ENCODE measurements around the gene SYCE3. TPM values are rescaled to one million over a fixed set of nuclear protein-coding genes. Genes with fewer than 3 reads are reported as not detected.
A peak's percentile ranks its signal among the peaks of the same experiment; 100 is the strongest.

SYCE3 gene
- polyA plus RNA-seq (2013, experiment 1 of 2): 0.37 TPM
- 0.37 TPM for polyA plus RNA-seq (2013, experiment 2 of 2)

GRCh38 chr22:50562523-50563412 lies at the start of gene SYCE3:
Gene SYCE3 (minus strand): TSS chr22:50562919. CDS start chr22:50556405, 6,514 bp downstream.
- Histone ChIP-seq H2BK15ac (ENCODE audit: low read depth, poor library complexity, severe bottlenecking) (peak within 1 kb of the TSS; percentile 99), H3K9me3 (ENCODE audit: control insufficient read depth, low read length) (no peaks in the 10 kb centered on the region), H2AK5ac (ENCODE audit: low read length, severe bottlenecking) (no peak within 1 kb of the TSS), H3K4me2 (ENCODE audit: low read length, poor library complexity, severe bottlenecking) (peak within 1 kb of the TSS; percentile 98), H3K9ac (ENCODE audit: low read length) (peak within 1 kb of the TSS; percentile 75), H3K27me3 (ENCODE audit: control insufficient read depth in 1 of 2, insufficient read depth in 1 of 2, low read length in 2 of 2) (peaks cover 9 to 13% of the 10 kb centered on the region in 2 experiments), H3K79me1 (replicated peaks; ENCODE audit: low read length, poor library complexity, severe bottlenecking) (peaks cover 1% of the 10 kb centered on the region), H3K27ac (ENCODE audit: low read length, poor library complexity, severe bottlenecking) (no peak within 1 kb of the TSS), H3K4me1 (ENCODE audit: control insufficient read depth, insufficient read depth, low read depth, low read length) (peaks cover 9% of the 10 kb centered on the region), H2BK120ac (ENCODE audit: low read depth, low read length) (peak within 1 kb of the TSS; percentile 81), H3K4ac (ENCODE audit: low read depth in 1 of 2, low read length in 2 of 2) (peak within 1 kb of the TSS in 1 of 2 experiments; percentile 9), H3K36me3 (ENCODE audit: control insufficient read depth in 1 of 2, insufficient read depth in 2 of 2, low read depth in 1 of 2, low read length in 2 of 2) (peaks cover 0 to 6% of the 10 kb centered on the region in 2 experiments), H2AFZ (ENCODE audit: low read depth, low read length) (peak within 1 kb of the TSS; percentile 46), H4K8ac (ENCODE audit: low read length) (peak within 1 kb of the TSS; percentile 88), H3K4me3 (ENCODE audit: insufficient read depth in 1 of 2, low read depth in 1 of 2, low read length in 2 of 2) (peak within 1 kb of the TSS; percentile 55 to 97), H3K18ac (ENCODE audit: low read depth in 1 of 2, low read length in 2 of 2) (peak within 1 kb of the TSS in 1 of 2 experiments; percentile 85), H2BK5ac (ENCODE audit: low read depth, low read length, poor library complexity, severe bottlenecking) (no peak within 1 kb of the TSS), H4K91ac (ENCODE audit: low read length) (no peak within 1 kb of the TSS), H2BK12ac (ENCODE audit: low read length in 2 of 2) (peak within 1 kb of the TSS in 1 of 2 experiments; percentile 54), H3K23ac (ENCODE audit: low read length in 2 of 2) (no peak within 1 kb of the TSS), H3K14ac (ENCODE audit: low read length in 2 of 2) (no peak within 1 kb of the TSS)
- DNase-seq: peak; percentile 92
- WGBS: under 1% methylated on average over 47 of the region's 61 CpGs

- Histone ChIP-seq H3K14ac (ENCODE audit: low read length in 2 of 2) (no peak overlapping the region), H3K27ac (ENCODE audit: low read length, poor library complexity, severe bottlenecking) (no peak overlapping the region), H2BK5ac (ENCODE audit: low read depth, low read length, poor library complexity, severe bottlenecking) (no peak overlapping the region), H2AK5ac (ENCODE audit: low read length, severe bottlenecking) (no peak overlapping the region), H3K9ac (ENCODE audit: low read length) (no peak overlapping the region), H4K8ac (ENCODE audit: low read length) (no peak overlapping the region), H3K18ac (ENCODE audit: low read depth in 1 of 2, low read length in 2 of 2) (no peak overlapping the region), H3K27me3 (ENCODE audit: control insufficient read depth in 1 of 2, insufficient read depth in 1 of 2, low read length in 2 of 2) (peaks cover 34 to 60% of the 10 kb centered on the region in 2 experiments), H3K4me2 (ENCODE audit: low read length, poor library complexity, severe bottlenecking) (no peak overlapping the region), H2BK120ac (ENCODE audit: low read depth, low read length) (no peak overlapping the region), H4K91ac (ENCODE audit: low read length) (no peak overlapping the region), H3K23ac (ENCODE audit: low read length in 2 of 2) (no peak overlapping the region), H3K9me3 (ENCODE audit: control insufficient read depth, low read length) (no peaks in the 10 kb centered on the region), H3K4me3 (ENCODE audit: insufficient read depth in 1 of 2, low read depth in 1 of 2, low read length in 2 of 2) (no peak overlapping the region), H3K4me1 (ENCODE audit: control insufficient read depth, insufficient read depth, low read depth, low read length) (no peaks in the 10 kb centered on the region), H3K79me1 (replicated peaks; ENCODE audit: low read length, poor library complexity, severe bottlenecking) (no peaks in the 10 kb centered on the region), H2BK15ac (ENCODE audit: low read depth, poor library complexity, severe bottlenecking) (no peak overlapping the region), H3K36me3 (ENCODE audit: control insufficient read depth in 1 of 2, insufficient read depth in 2 of 2, low read depth in 1 of 2, low read length in 2 of 2) (peaks cover 0 to 5% of the 10 kb centered on the region in 2 experiments), H2BK12ac (ENCODE audit: low read length in 2 of 2) (no peak overlapping the region), H2AFZ (ENCODE audit: low read depth, low read length) (no peak overlapping the region), H3K4ac (ENCODE audit: low read depth in 1 of 2, low read length in 2 of 2) (no peak overlapping the region)
- DNase-seq: no peak
- 68% methylated on average over 4 of the region's 6 CpGs for WGBS
Measured at GRCh38 chr22:50612168-50612527, 49.4 kb upstream of the SYCE3 start.

- no peak overlapping the region for H3K14ac ChIP-seq (ENCODE audit: low read length in 2 of 2)
- H2AK5ac ChIP-seq (ENCODE audit: low read length, severe bottlenecking): no peak overlapping the region
- no peak overlapping the region for H4K91ac ChIP-seq (ENCODE audit: low read length)
- no peak overlapping the region for H2BK5ac ChIP-seq (ENCODE audit: low read depth, low read length, poor library complexity, severe bottlenecking)
- no peak overlapping the region for H3K9ac ChIP-seq (ENCODE audit: low read length)
- no peak overlapping the region for H3K18ac ChIP-seq (ENCODE audit: low read depth in 1 of 2, low read length in 2 of 2)
- no peak for DNase-seq
- H3K79me1 ChIP-seq (replicated peaks; ENCODE audit: low read length, poor library complexity, severe bottlenecking): no peaks in the 10 kb centered on the region
- peaks cover 0 to 5% of the 10 kb centered on the region in 2 experiments for H3K36me3 ChIP-seq (ENCODE audit: control insufficient read depth in 1 of 2, insufficient read depth in 2 of 2, low read depth in 1 of 2, low read length in 2 of 2)
- H3K9me3 ChIP-seq (ENCODE audit: control insufficient read depth, low read length): no peaks in the 10 kb centered on the region
- H2BK15ac ChIP-seq (ENCODE audit: low read depth, poor library complexity, severe bottlenecking): no peak overlapping the region
- H3K23ac ChIP-seq (ENCODE audit: low read length in 2 of 2): no peak overlapping the region
- no peak overlapping the region for H2BK120ac ChIP-seq (ENCODE audit: low read depth, low read length)
- 86% methylated on average over 25 of the region's 26 CpGs for WGBS
- no peaks in the 10 kb centered on the region for H3K4me1 ChIP-seq (ENCODE audit: control insufficient read depth, insufficient read depth, low read depth, low read length)
- no peak overlapping the region for H3K4ac ChIP-seq (ENCODE audit: low read depth in 1 of 2, low read length in 2 of 2)
- no peak overlapping the region for H2AFZ ChIP-seq (ENCODE audit: low read depth, low read length)
- H3K4me2 ChIP-seq (ENCODE audit: low read length, poor library complexity, severe bottlenecking): no peak overlapping the region
- no peak overlapping the region for H3K27ac ChIP-seq (ENCODE audit: low read length, poor library complexity, severe bottlenecking)
- no peak overlapping the region for H3K4me3 ChIP-seq (ENCODE audit: insufficient read depth in 1 of 2, low read depth in 1 of 2, low read length in 2 of 2)
- no peak overlapping the region for H4K8ac ChIP-seq (ENCODE audit: low read length)
- peaks cover 40 to 64% of the 10 kb centered on the region in 2 experiments for H3K27me3 ChIP-seq (ENCODE audit: control insufficient read depth in 1 of 2, insufficient read depth in 1 of 2, low read length in 2 of 2)
- H2BK12ac ChIP-seq (ENCODE audit: low read length in 2 of 2): no peak overlapping the region
Measured at GRCh38 chr22:50611341-50612060, 48.8 kb upstream of the SYCE3 start.

- 87% methylated on average over 17 of the region's 17 CpGs for WGBS
- no peak for DNase-seq
Measured at GRCh38 chr22:50610581-50610980, 47.9 kb upstream of the SYCE3 start.

More at GRCh38 chr22:50610581-50610980, 47.9 kb upstream of the SYCE3 start:
- no peaks in the 10 kb centered on the region for H3K9me3 ChIP-seq (ENCODE audit: control insufficient read depth, low read length)
- no peak overlapping the region for H2AK5ac ChIP-seq (ENCODE audit: low read length, severe bottlenecking)
- H4K8ac ChIP-seq (ENCODE audit: low read length): no peak overlapping the region
- H3K4me1 ChIP-seq (ENCODE audit: control insufficient read depth, insufficient read depth, low read depth, low read length): no peaks in the 10 kb centered on the region
- no peak overlapping the region for H2BK120ac ChIP-seq (ENCODE audit: low read depth, low read length)
- no peaks in the 10 kb centered on the region for H3K79me1 ChIP-seq (replicated peaks; ENCODE audit: low read length, poor library complexity, severe bottlenecking)
- no peak overlapping the region for H3K27ac ChIP-seq (ENCODE audit: low read length, poor library complexity, severe bottlenecking)
- H3K23ac ChIP-seq (ENCODE audit: low read length in 2 of 2): no peak overlapping the region
- H3K14ac ChIP-seq (ENCODE audit: low read length in 2 of 2): no peak overlapping the region
- no peak overlapping the region for H2BK5ac ChIP-seq (ENCODE audit: low read depth, low read length, poor library complexity, severe bottlenecking)
- H2BK12ac ChIP-seq (ENCODE audit: low read length in 2 of 2): no peak overlapping the region
- H2BK15ac ChIP-seq (ENCODE audit: low read depth, poor library complexity, severe bottlenecking): no peak overlapping the region
- H3K4me2 ChIP-seq (ENCODE audit: low read length, poor library complexity, severe bottlenecking): no peak overlapping the region
- no peak overlapping the region for H4K91ac ChIP-seq (ENCODE audit: low read length)
- H2AFZ ChIP-seq (ENCODE audit: low read depth, low read length): no peak overlapping the region
- peaks cover 0 to 5% of the 10 kb centered on the region in 2 experiments for H3K36me3 ChIP-seq (ENCODE audit: control insufficient read depth in 1 of 2, insufficient read depth in 2 of 2, low read depth in 1 of 2, low read length in 2 of 2)
- no peak overlapping the region for H3K18ac ChIP-seq (ENCODE audit: low read depth in 1 of 2, low read length in 2 of 2)
- no peak overlapping the region for H3K4me3 ChIP-seq (ENCODE audit: insufficient read depth in 1 of 2, low read depth in 1 of 2, low read length in 2 of 2)
- peaks cover 43 to 74% of the 10 kb centered on the region in 2 experiments for H3K27me3 ChIP-seq (ENCODE audit: control insufficient read depth in 1 of 2, insufficient read depth in 1 of 2, low read length in 2 of 2)
- no peak overlapping the region for H3K4ac ChIP-seq (ENCODE audit: low read depth in 1 of 2, low read length in 2 of 2)
- H3K9ac ChIP-seq (ENCODE audit: low read length): no peak overlapping the region
